KMS-11 (cell line): Measurements from ENCODE around the gene RBM15.

ENCODE experiments used
- H2AFZ ChIP-seq: fragments of 200-600 bp; sonication (generic); 2 replicates; pipeline ENCODE4 v1.6.1; 2016; ENCODE audit warnings: antibody characterized with exemption, mixed run types, low read depth
- H3K27ac ChIP-seq: fragments of 200-600 bp; sonication (generic); 2 replicates; pipeline ENCODE4 v1.6.1; 2016; ENCODE audit warnings: mild to moderate bottlenecking, mixed run types
- H3K27me3 ChIP-seq: fragments of 200-600 bp; sonication (generic); 2 replicates; pipeline ENCODE4 v1.6.1; 2017; ENCODE audit warnings: mild to moderate bottlenecking, low read depth, mixed run types, moderate library complexity; ENCODE audit not compliant: insufficient read depth
- H3K36me3 ChIP-seq: fragments of 200-600 bp; sonication (generic); 2 replicates; pipeline ENCODE4 v1.6.1; 2017; ENCODE audit warnings: mild to moderate bottlenecking, mixed run types; ENCODE audit not compliant: insufficient read depth
- H3K4me1 ChIP-seq: fragments of 200-600 bp; sonication (generic); 2 replicates; pipeline ENCODE4 v1.6.1; 2016; ENCODE audit warnings: mild to moderate bottlenecking, low read depth, mixed run types; ENCODE audit not compliant: poor library complexity, severe bottlenecking
- H3K4me2 ChIP-seq: fragments of 200-600 bp; sonication (generic); 2 replicates; pipeline ENCODE4 v1.7.0; 2016; ENCODE audit warnings: mild to moderate bottlenecking, mixed run types
- H3K4me3 ChIP-seq: fragments of 200-600 bp; sonication (generic); IDR thresholded peaks from 2 replicates; pipeline ENCODE4 v1.6.1; 2017; ENCODE audit warnings: low read depth, low read length, mixed read lengths; ENCODE audit not compliant: insufficient read depth
- H3K79me2 ChIP-seq: fragments of 200-600 bp; sonication (generic); 2 replicates; pipeline ENCODE4 v1.6.1; 2016; ENCODE audit warnings: low read depth, mixed run types; ENCODE audit not compliant: insufficient read depth
- H3K9ac ChIP-seq: fragments of 200-600 bp; sonication (generic); 2 replicates; pipeline ENCODE4 v1.6.1; 2016; ENCODE audit warnings: mild to moderate bottlenecking, mixed run types
- H4K20me1 ChIP-seq: fragments of 200-600 bp; sonication (generic); 2 replicates; pipeline ENCODE4 v1.6.1; 2016; ENCODE audit warnings: mild to moderate bottlenecking, mixed run types; ENCODE audit not compliant: insufficient read depth
- TF ChIP-seq, protein P1 (sequence below): fragments of 200-600 bp; sonication (generic); conservative IDR thresholded peaks from 2 replicates; pipeline ENCODE4 v1.6.1; 2017; ENCODE audit warnings: low read depth, mild to moderate bottlenecking, antibody characterized with exemption, low read length, moderate library complexity, mixed read lengths

The RBM15 gene

GRCh38 chr1:110383251-110383990 is 44.2 kb downstream of the RBM15 start:
- Histone ChIP-seq H3K79me2 (no peaks in the 10 kb centered on the region), H3K4me3 (no peak overlapping the region), H3K27ac (no peak overlapping the region), H2AFZ (no peak overlapping the region), H4K20me1 (no peaks in the 10 kb centered on the region), H3K36me3 (no peaks in the 10 kb centered on the region), H3K4me1 (no peaks in the 10 kb centered on the region), H3K4me2 (no peak overlapping the region), H3K9ac (no peak overlapping the region), H3K27me3 (no peaks in the 10 kb centered on the region)
- TF ChIP-seq, protein P1, sequence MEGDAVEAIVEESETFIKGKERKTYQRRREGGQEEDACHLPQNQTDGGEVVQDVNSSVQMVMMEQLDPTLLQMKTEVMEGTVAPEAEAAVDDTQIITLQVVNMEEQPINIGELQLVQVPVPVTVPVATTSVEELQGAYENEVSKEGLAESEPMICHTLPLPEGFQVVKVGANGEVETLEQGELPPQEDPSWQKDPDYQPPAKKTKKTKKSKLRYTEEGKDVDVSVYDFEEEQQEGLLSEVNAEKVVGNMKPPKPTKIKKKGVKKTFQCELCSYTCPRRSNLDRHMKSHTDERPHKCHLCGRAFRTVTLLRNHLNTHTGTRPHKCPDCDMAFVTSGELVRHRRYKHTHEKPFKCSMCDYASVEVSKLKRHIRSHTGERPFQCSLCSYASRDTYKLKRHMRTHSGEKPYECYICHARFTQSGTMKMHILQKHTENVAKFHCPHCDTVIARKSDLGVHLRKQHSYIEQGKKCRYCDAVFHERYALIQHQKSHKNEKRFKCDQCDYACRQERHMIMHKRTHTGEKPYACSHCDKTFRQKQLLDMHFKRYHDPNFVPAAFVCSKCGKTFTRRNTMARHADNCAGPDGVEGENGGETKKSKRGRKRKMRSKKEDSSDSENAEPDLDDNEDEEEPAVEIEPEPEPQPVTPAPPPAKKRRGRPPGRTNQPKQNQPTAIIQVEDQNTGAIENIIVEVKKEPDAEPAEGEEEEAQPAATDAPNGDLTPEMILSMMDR: no peak

- Histone ChIP-seq H3K9ac (no peak overlapping the region), H3K4me2 (no peak overlapping the region), H2AFZ (no peak overlapping the region), H4K20me1 (no peaks in the 10 kb centered on the region), H3K4me1 (no peaks in the 10 kb centered on the region), H3K36me3 (no peaks in the 10 kb centered on the region), H3K27me3 (no peaks in the 10 kb centered on the region), H3K27ac (no peak overlapping the region), H3K4me3 (no peak overlapping the region), H3K79me2 (no peaks in the 10 kb centered on the region)
- TF ChIP-seq, protein P1: no peak
Observed at GRCh38 chr1:110384581-110385321, 45.6 kb downstream of the RBM15 start.

GRCh38 chr1:110385369-110385768 is 46.2 kb downstream of the RBM15 start:
- Histone ChIP-seq H3K4me1 (no peaks in the 10 kb centered on the region), H3K27ac (no peak overlapping the region), H3K27me3 (no peaks in the 10 kb centered on the region), H3K4me2 (no peak overlapping the region), H4K20me1 (no peaks in the 10 kb centered on the region), H2AFZ (no peak overlapping the region), H3K36me3 (no peaks in the 10 kb centered on the region), H3K9ac (no peak overlapping the region), H3K4me3 (no peak overlapping the region), H3K79me2 (no peaks in the 10 kb centered on the region)
- TF ChIP-seq, protein P1: no peak

GRCh38 chr1:110387048-110387754 is 48.0 kb downstream of the RBM15 start:
- no peak overlapping the region for H2AFZ ChIP-seq
- H3K36me3 ChIP-seq: no peaks in the 10 kb centered on the region
- H3K4me3 ChIP-seq: no peak overlapping the region
- TF ChIP-seq, protein P1: no peak
- H3K4me1 ChIP-seq: no peaks in the 10 kb centered on the region
- H4K20me1 ChIP-seq: no peaks in the 10 kb centered on the region
- H3K27ac ChIP-seq: no peak overlapping the region
- no peaks in the 10 kb centered on the region for H3K27me3 ChIP-seq
- no peak overlapping the region for H3K4me2 ChIP-seq
- H3K79me2 ChIP-seq: no peaks in the 10 kb centered on the region
- no peak overlapping the region for H3K9ac ChIP-seq
